HCT116 (cell line): ENCODE measurements around the gene SLC35D1. TPM values are rescaled to one million over a fixed set of nuclear protein-coding genes. Genes with fewer than 3 reads are reported as not detected.

Source experiments
- ATAC-seq: fragments of 200-7000 bp; cut with Tn5 transposase; 2 replicates; pipeline ENCODE4 v1.9.1; 2020; ENCODE audit warnings: mild to moderate bottlenecking, moderate library complexity
- BruUV-seq: library from RNA; stranded (reverse); fragments of 400-500 nt; replicated peaks from 2 replicates; lab custom pipeline; 2021; lab: Mats Ljungman, UMichigan
- CTCF ChIA-PET: fragments of 300-600 bp; sonication (Branson Sonifier 250); formaldehyde crosslinking; loops from one replicate; lab custom pipeline; 2021; ENCODE audit warnings: antibody characterized with exemption; lab: Charles Lee
- POLR2A ChIA-PET: fragments of 300-600, 350-600 bp; sonication (Branson Sonifier 250); formaldehyde crosslinking; loops from one replicate; lab custom pipeline; 2021; ENCODE audit warnings: antibody characterized with exemption; lab: Charles Lee
- RAD21 ChIA-PET, 2 experiments: fragments of 300-600 bp; sonication (Branson Sonifier 250); formaldehyde crosslinking; loops; one replicate each; lab custom pipeline; 2023; ENCODE audit warnings: low total read pairs in 2 of 2; ENCODE audit not compliant: uncharacterized antibody in 2 of 2, unreplicated experiment in 2 of 2, low non-redundant PET in 1 of 2; lab: Charles Lee
- DNase-seq: peaks from one replicate; pipeline ENCODE4 v3.0.0-alpha.2; 2010; ENCODE audit warnings: low read depth, low spot score
- H2AFZ ChIP-seq: fragments of 200-600 bp; shearing (Covaris generic), sonication (generic); 2 replicates; pipeline ENCODE4 v1.6.1; 2017; ENCODE audit warnings: low read depth, mixed run types, mixed read lengths, antibody characterized with exemption, low read length; ENCODE audit not compliant: poor library complexity, severe bottlenecking
- H3K27ac ChIP-seq: 2 replicates; pipeline ENCODE4 v1.5.1; 2012; ENCODE audit warnings: low read depth, low read length
- H3K27me3 ChIP-seq: fragments of 200-600 bp; sonication (generic); 2 replicates; pipeline ENCODE4 v1.6.1; 2016; ENCODE audit warnings: mixed run types, low read length, mixed read lengths; ENCODE audit not compliant: insufficient read depth
- H3K36me3 ChIP-seq, 2 experiments: fragments of 200-500 bp in 1 of 2; fragments of 200-600 bp in 1 of 2; sonication (Bioruptor generic) in 1 of 2; sonication (generic) in 1 of 2; 2 replicates each; pipeline versions ENCODE4 v1.5.1 to v1.6.1; 2014 to 2016; ENCODE audit warnings: low read length in 2 of 2, inconsistent platforms in 1 of 2, mixed read lengths in 1 of 2, mixed run types in 1 of 2; ENCODE audit not compliant: insufficient read depth in 2 of 2, control insufficient read depth in 1 of 2
- H3K4me1 ChIP-seq, 2 experiments: fragments of 200-600 bp in 1 of 2; sonication (generic) in 1 of 2; 2 replicates each; pipeline versions ENCODE4 v1.5.1 to v1.6.1; 2012 to 2017; ENCODE audit warnings: low read length in 2 of 2, inconsistent platforms in 1 of 2, mild to moderate bottlenecking in 1 of 2, mixed read lengths in 1 of 2, mixed run types in 1 of 2, moderate library complexity in 1 of 2; ENCODE audit not compliant: insufficient read depth in 2 of 2, control insufficient read depth in 1 of 2
- H3K4me2 ChIP-seq: fragments of 200-600 bp; sonication (generic); 2 replicates; pipeline ENCODE4 v1.6.1; 2017; ENCODE audit warnings: mixed run types, low read length, mixed read lengths
- H3K4me3 ChIP-seq, 2 experiments: fragments of 200-600 bp in 1 of 2; sonication (generic) in 1 of 2; replicated peaks in 1 of 2; 2 replicates each; pipeline ENCODE4 v1.5.1; 2011 to 2016; ENCODE audit warnings: low read length in 2 of 2, control low read depth in 1 of 2, low read depth in 1 of 2, mild to moderate bottlenecking in 1 of 2, mixed read lengths in 1 of 2, mixed run types in 1 of 2
- H3K79me2 ChIP-seq: fragments of 200-600 bp; sonication (generic); 2 replicates; pipeline ENCODE4 v1.6.1; 2017; ENCODE audit warnings: mild to moderate bottlenecking, mixed run types, low read length, moderate library complexity, mixed read lengths; ENCODE audit not compliant: insufficient read depth
- H3K9ac ChIP-seq: fragments of 200-600 bp; sonication (generic); 2 replicates; pipeline ENCODE4 v1.6.1; 2016; ENCODE audit warnings: low read length, mixed read lengths
- H3K9me2 ChIP-seq: fragments of 200-600 bp; sonication (generic), shearing (Covaris generic); 2 replicates; pipeline ENCODE4 v1.6.1; 2017; ENCODE audit warnings: mixed run types, mild to moderate bottlenecking, moderate library complexity; ENCODE audit not compliant: insufficient read depth
- H3K9me3 ChIP-seq, 2 experiments: fragments of 200-500 bp in 1 of 2; fragments of 200-600 bp in 1 of 2; sonication (Bioruptor generic) in 1 of 2; sonication (generic) in 1 of 2; 2 replicates each; pipeline ENCODE4 v1.6.1; 2014 to 2017; ENCODE audit warnings: low read length in 2 of 2, mixed read lengths in 2 of 2, inconsistent platforms in 1 of 2, low read depth in 1 of 2, mild to moderate bottlenecking in 1 of 2, mixed run types in 1 of 2, moderate library complexity in 1 of 2; ENCODE audit not compliant: control insufficient read depth in 1 of 2, insufficient read depth in 1 of 2
- H4K20me1 ChIP-seq: fragments of 200-600 bp; sonication (generic), shearing (Covaris generic); 2 replicates; pipeline ENCODE4 v1.6.1; 2017; ENCODE audit warnings: mixed run types, mild to moderate bottlenecking, moderate library complexity; ENCODE audit not compliant: insufficient read depth
- CEBPB ChIP-seq: IDR thresholded peaks from 2 replicates; pipeline ENCODE4 v1.6.1; 2012; ENCODE audit warnings: low read depth
- EGR1 ChIP-seq: IDR thresholded peaks from 2 replicates; pipeline ENCODE4 v1.6.1; 2012; ENCODE audit warnings: low read depth
- ELF1 ChIP-seq: IDR thresholded peaks from 2 replicates; pipeline ENCODE4 v1.6.1; 2012; ENCODE audit warnings: low read depth, borderline replicate concordance
- EZH2phosphoT487 ChIP-seq: fragments of 200-600 bp; IDR thresholded peaks from 2 replicates; pipeline ENCODE4 v1.6.1; 2018; ENCODE audit warnings: antibody characterized with exemption, borderline replicate concordance
- FOSL1 ChIP-seq: IDR thresholded peaks from 2 replicates; pipeline ENCODE4 v1.6.1; 2012; ENCODE audit warnings: low read depth
- JUND ChIP-seq: IDR thresholded peaks from 2 replicates; pipeline ENCODE4 v1.6.1; 2012
- POLR2AphosphoS5 ChIP-seq: IDR thresholded peaks from 2 replicates; pipeline ENCODE4 v1.6.1; 2011; ENCODE audit warnings: mild to moderate bottlenecking, low read depth, low read length, moderate library complexity
- RAD21 ChIP-seq: IDR thresholded peaks from 2 replicates; pipeline ENCODE4 v1.6.1; 2012; ENCODE audit warnings: low read depth, mild to moderate bottlenecking
- SIN3A ChIP-seq: IDR thresholded peaks from 2 replicates; pipeline ENCODE4 v1.6.1; 2012; ENCODE audit warnings: low read depth
- SP1 ChIP-seq: IDR thresholded peaks from 2 replicates; pipeline ENCODE4 v1.6.1; 2012; ENCODE audit warnings: low read depth
- YY1 ChIP-seq: IDR thresholded peaks from 2 replicates; pipeline ENCODE4 v1.6.1; 2011; ENCODE audit warnings: low read length, low read depth, moderate library complexity, mild to moderate bottlenecking; ENCODE audit not compliant: insufficient replicate concordance; ENCODE audit errors: extremely low read depth
- ZFX ChIP-seq: fragments of 450-650 bp; IDR thresholded peaks from 2 replicates; pipeline ENCODE4 v1.6.1; 2017
- intact Hi-C: fragments of 100-400 bp; cut with micrococcal nuclease; formaldehyde crosslinking; loops from 2 replicates; pipeline ENCODE4 v1.10.0; 2022
- total RNA-seq: library from RNA; stranded (reverse); gene quantifications from one replicate; pipeline ENCODE4 v1.2.1, GENCODE V29; 2021; ENCODE audit not compliant: unreplicated experiment
- TF ChIP-seq, protein P1 (sequence below), 3 experiments: fragments of 200-600 bp in 1 of 3; sonication (generic) in 1 of 3; IDR thresholded peaks in 2 of 3; conservative IDR thresholded peaks in 1 of 3; 2 replicates each; pipeline ENCODE4 v1.5.1; 2012 to 2017; ENCODE audit warnings: low read depth in 2 of 3, low read length in 2 of 3, antibody characterized with exemption in 1 of 3, borderline replicate concordance in 1 of 3, control low read depth in 1 of 3, mild to moderate bottlenecking in 1 of 3, mixed read lengths in 1 of 3, mixed run types in 1 of 3, moderate library complexity in 1 of 3; ENCODE audit not compliant: insufficient read depth in 1 of 3
- TF ChIP-seq, protein P2 (sequence below): IDR thresholded peaks from 2 replicates; pipeline ENCODE4 v1.6.1; 2011; ENCODE audit warnings: mild to moderate bottlenecking, low read length, moderate library complexity; ENCODE audit not compliant: insufficient replicate concordance; ENCODE audit errors: extremely low read depth
- TF ChIP-seq, protein P3 (sequence below): IDR thresholded peaks from 2 replicates; pipeline ENCODE4 v1.6.1; 2012

The SLC35D1 gene
- total RNA-seq, 1 experiment from 2014 or later, result 6.1 TPM

- TF ChIP-seq, protein P1, sequence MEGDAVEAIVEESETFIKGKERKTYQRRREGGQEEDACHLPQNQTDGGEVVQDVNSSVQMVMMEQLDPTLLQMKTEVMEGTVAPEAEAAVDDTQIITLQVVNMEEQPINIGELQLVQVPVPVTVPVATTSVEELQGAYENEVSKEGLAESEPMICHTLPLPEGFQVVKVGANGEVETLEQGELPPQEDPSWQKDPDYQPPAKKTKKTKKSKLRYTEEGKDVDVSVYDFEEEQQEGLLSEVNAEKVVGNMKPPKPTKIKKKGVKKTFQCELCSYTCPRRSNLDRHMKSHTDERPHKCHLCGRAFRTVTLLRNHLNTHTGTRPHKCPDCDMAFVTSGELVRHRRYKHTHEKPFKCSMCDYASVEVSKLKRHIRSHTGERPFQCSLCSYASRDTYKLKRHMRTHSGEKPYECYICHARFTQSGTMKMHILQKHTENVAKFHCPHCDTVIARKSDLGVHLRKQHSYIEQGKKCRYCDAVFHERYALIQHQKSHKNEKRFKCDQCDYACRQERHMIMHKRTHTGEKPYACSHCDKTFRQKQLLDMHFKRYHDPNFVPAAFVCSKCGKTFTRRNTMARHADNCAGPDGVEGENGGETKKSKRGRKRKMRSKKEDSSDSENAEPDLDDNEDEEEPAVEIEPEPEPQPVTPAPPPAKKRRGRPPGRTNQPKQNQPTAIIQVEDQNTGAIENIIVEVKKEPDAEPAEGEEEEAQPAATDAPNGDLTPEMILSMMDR (IDR thresholded peaks at IDR 0.05 in 2 of 3, conservative IDR thresholded peaks at IDR 0.05 in 1 of 3; ENCODE audit: borderline replicate concordance in 1 of 3, insufficient read depth in 1 of 3, low read depth in 2 of 3, low read length in 2 of 3), result peak; percentile 82 to 96 (median 88)
- no peak for TF ChIP-seq POLR2AphosphoS5
- TF ChIP-seq, all 23 proteins: peak for 6
These were observed 57.8 kb downstream of the SLC35D1 start (continued) for GRCh38 chr1:66996018-66996682.

DNA sequence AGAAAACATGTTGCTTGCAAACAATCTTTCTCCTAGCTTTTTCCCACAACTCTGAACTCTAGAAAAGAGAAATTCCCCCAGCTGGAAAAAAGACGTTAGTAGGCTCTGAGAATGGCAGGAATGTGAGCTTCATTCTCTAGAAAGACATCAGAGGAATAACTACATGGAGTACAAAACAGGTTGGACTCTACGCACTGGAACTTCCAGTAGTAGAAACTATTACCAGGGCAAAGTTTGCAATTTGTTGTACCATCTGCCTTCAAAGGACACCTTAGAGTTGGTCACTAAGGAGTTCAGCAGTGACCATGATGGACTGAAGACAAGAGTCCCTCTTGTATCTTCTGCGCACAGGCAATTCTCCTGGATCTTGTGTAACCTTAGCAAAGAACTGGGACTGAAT is 60.9 kb downstream of the SLC35D1 start:
- CTCF ChIA-PET, result interaction anchor here (1.1 to 1.5 kb wide), 2 partner anchors 156 to 219 kb away, joined by 3 read pairs; no protein-coding TSS in a partner anchor
- no peak for TF ChIP-seq YY1
- no peak for TF ChIP-seq CEBPB
- TF ChIP-seq SIN3A, result no peak
- TF ChIP-seq SP1, result no peak
- no peak for TF ChIP-seq RAD21
- TF ChIP-seq, protein P1 (IDR thresholded peaks at IDR 0.05 in 2 of 3, conservative IDR thresholded peaks at IDR 0.05 in 1 of 3; ENCODE audit: borderline replicate concordance in 1 of 3, insufficient read depth in 1 of 3, low read depth in 2 of 3, low read length in 2 of 3), result no peak
- TF ChIP-seq FOSL1, result no peak
- TF ChIP-seq, protein P2, sequence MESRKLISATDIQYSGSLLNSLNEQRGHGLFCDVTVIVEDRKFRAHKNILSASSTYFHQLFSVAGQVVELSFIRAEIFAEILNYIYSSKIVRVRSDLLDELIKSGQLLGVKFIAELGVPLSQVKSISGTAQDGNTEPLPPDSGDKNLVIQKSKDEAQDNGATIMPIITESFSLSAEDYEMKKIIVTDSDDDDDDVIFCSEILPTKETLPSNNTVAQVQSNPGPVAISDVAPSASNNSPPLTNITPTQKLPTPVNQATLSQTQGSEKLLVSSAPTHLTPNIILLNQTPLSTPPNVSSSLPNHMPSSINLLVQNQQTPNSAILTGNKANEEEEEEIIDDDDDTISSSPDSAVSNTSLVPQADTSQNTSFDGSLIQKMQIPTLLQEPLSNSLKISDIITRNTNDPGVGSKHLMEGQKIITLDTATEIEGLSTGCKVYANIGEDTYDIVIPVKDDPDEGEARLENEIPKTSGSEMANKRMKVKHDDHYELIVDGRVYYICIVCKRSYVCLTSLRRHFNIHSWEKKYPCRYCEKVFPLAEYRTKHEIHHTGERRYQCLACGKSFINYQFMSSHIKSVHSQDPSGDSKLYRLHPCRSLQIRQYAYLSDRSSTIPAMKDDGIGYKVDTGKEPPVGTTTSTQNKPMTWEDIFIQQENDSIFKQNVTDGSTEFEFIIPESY, result no peak
- TF ChIP-seq ELF1, result no peak
- no peak for TF ChIP-seq JUND
- TF ChIP-seq EZH2phosphoT487, result no peak
- TF ChIP-seq EGR1, result no peak
- TF ChIP-seq ZFX, result no peak
- TF ChIP-seq, protein P3, sequence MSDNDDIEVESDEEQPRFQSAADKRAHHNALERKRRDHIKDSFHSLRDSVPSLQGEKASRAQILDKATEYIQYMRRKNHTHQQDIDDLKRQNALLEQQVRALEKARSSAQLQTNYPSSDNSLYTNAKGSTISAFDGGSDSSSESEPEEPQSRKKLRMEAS, result no peak
- H3K9me2 ChIP-seq, result no peaks in the 10 kb centered on the region
- DNase-seq, result no peak
- no peaks in the 10 kb centered on the region; a peak in 1 of 4 replicates for H3K36me3 ChIP-seq
- no peaks in the 10 kb centered on the region for H3K4me1 ChIP-seq
- H3K79me2 ChIP-seq, result no peaks in the 10 kb centered on the region
- H3K4me2 ChIP-seq, result no peak overlapping the region
- no peak overlapping the region for H3K4me3 ChIP-seq
- H4K20me1 ChIP-seq, result no peaks in the 10 kb centered on the region
- RAD21 ChIA-PET, result interaction anchor here in 1 of 2 experiments (1.2 kb wide), 1 partner anchor 156 kb away, joined by 3 read pairs; no protein-coding TSS in a partner anchor
- no peak overlapping the region for H3K27ac ChIP-seq
- no peak overlapping the region for H3K9ac ChIP-seq
- BruUV-seq, result no TSS peak
- H3K27me3 ChIP-seq, result no peaks in the 10 kb centered on the region
- no peak overlapping the region for H2AFZ ChIP-seq
- POLR2A ChIA-PET, result no interaction called here
- H3K9me3 ChIP-seq, result no peaks in the 10 kb centered on the region
- no peak for ATAC-seq
- intact Hi-C loops, result loop anchor here (10.0 kb wide), 1 partner anchor 512 kb away; no protein-coding TSS in a partner anchor
